GM23338 (cell line): ENCODE measurements around the gene HHATL.

Source experiments
- CREB1 ChIP-seq: fragments of 250-450 bp; sonication (Bioruptor Pico); IDR thresholded peaks from 2 replicates; pipeline ENCODE4 v1.5.0; 2020; ENCODE audit warnings: low read depth, mild to moderate bottlenecking, moderate library complexity
- EZH2 ChIP-seq: fragments of 200-600 bp; sonication (generic); IDR thresholded peaks from one replicate; pipeline ENCODE4 v1.8.0; 2017; ENCODE audit warnings: antibody characterized with exemption, mild to moderate bottlenecking, low read depth; ENCODE audit not compliant: unreplicated experiment
- EZH2phosphoT487 ChIP-seq: fragments of 200-600 bp; sonication (generic); IDR thresholded peaks from one replicate; pipeline ENCODE4 v1.8.1; 2018; ENCODE audit warnings: antibody characterized with exemption; ENCODE audit not compliant: unreplicated experiment
- JUNB ChIP-seq: IDR thresholded peaks from one replicate; pipeline ENCODE4 v1.6.1; 2016; ENCODE audit warnings: antibody characterized with exemption; ENCODE audit not compliant: unreplicated experiment
- POLR2AphosphoS5 ChIP-seq: IDR thresholded peaks from 2 replicates; pipeline ENCODE4 v1.6.1; 2016; ENCODE audit warnings: antibody characterized with exemption, low read depth
- STAT1 ChIP-seq: IDR thresholded peaks from one replicate; pipeline ENCODE4 v1.6.1; 2016; ENCODE audit warnings: antibody characterized with exemption; ENCODE audit not compliant: unreplicated experiment
- TF ChIP-seq, protein P1 (sequence below), 2 experiments: fragments of 200-600 bp in 1 of 2; sonication (generic) in 1 of 2; conservative IDR thresholded peaks; 2 replicates each; pipeline versions ENCODE4 v1.5.1 to v1.6.1; 2016 to 2017; ENCODE audit warnings: antibody characterized with exemption in 2 of 2, low read depth in 2 of 2, mild to moderate bottlenecking in 2 of 2, moderate library complexity in 1 of 2
- TF ChIP-seq, protein P2 (sequence below): IDR thresholded peaks from one replicate; pipeline ENCODE4 v1.6.1; 2018; ENCODE audit warnings: antibody characterized with exemption; ENCODE audit not compliant: unreplicated experiment

DNA sequence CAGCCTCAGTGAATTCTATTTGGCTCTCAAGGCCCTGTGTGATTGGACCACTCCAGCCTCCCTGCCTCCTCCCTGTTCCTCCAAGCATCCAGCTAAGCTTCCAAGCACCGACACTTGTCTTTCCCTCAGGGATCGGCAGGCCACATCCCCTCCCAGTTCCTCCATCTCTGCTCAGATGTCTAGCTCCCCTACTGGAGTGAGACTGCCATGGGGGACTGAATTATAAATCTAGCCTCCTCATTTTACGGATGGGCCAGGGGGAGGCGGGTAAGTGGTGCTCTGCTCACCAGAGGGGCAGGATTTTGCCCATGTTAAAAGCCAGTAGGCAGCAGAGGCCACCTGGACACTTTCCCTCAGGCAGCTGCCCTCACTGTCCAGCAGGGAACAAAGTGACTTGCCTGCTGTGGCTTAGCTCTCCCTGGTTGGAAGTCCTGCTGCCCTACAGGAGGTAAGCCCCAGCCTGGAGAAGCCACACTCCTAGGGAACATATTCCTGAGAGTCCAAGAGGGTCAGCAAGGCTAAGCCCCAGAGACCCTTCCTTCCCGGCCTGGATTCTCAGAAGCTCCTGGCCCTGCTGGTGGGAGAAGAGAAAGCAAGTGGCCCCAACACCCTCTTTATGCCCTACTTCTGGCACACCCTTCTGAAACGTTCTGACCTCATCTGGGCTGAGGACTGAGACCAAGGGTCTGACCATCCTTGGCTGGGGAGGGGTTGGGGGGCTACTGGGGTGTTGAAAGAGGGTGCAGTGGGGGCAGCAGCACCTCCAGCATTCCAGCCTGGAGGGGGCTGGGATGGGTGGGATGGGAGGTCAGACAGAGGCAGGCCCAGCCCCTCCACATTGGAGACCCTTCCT is 9.1 kb upstream of the HHATL start:
- TF ChIP-seq, protein P1, sequence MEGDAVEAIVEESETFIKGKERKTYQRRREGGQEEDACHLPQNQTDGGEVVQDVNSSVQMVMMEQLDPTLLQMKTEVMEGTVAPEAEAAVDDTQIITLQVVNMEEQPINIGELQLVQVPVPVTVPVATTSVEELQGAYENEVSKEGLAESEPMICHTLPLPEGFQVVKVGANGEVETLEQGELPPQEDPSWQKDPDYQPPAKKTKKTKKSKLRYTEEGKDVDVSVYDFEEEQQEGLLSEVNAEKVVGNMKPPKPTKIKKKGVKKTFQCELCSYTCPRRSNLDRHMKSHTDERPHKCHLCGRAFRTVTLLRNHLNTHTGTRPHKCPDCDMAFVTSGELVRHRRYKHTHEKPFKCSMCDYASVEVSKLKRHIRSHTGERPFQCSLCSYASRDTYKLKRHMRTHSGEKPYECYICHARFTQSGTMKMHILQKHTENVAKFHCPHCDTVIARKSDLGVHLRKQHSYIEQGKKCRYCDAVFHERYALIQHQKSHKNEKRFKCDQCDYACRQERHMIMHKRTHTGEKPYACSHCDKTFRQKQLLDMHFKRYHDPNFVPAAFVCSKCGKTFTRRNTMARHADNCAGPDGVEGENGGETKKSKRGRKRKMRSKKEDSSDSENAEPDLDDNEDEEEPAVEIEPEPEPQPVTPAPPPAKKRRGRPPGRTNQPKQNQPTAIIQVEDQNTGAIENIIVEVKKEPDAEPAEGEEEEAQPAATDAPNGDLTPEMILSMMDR (conservative IDR thresholded peaks at IDR 0.05; ENCODE audit: low read depth in 2 of 2), result peak; percentile 6 to 16; a peak in 2 of 4 replicates
- TF ChIP-seq JUNB, result no peak
- TF ChIP-seq POLR2AphosphoS5, result no peak
- TF ChIP-seq EZH2phosphoT487, result no peak
- TF ChIP-seq STAT1, result no peak
- TF ChIP-seq, protein P2, sequence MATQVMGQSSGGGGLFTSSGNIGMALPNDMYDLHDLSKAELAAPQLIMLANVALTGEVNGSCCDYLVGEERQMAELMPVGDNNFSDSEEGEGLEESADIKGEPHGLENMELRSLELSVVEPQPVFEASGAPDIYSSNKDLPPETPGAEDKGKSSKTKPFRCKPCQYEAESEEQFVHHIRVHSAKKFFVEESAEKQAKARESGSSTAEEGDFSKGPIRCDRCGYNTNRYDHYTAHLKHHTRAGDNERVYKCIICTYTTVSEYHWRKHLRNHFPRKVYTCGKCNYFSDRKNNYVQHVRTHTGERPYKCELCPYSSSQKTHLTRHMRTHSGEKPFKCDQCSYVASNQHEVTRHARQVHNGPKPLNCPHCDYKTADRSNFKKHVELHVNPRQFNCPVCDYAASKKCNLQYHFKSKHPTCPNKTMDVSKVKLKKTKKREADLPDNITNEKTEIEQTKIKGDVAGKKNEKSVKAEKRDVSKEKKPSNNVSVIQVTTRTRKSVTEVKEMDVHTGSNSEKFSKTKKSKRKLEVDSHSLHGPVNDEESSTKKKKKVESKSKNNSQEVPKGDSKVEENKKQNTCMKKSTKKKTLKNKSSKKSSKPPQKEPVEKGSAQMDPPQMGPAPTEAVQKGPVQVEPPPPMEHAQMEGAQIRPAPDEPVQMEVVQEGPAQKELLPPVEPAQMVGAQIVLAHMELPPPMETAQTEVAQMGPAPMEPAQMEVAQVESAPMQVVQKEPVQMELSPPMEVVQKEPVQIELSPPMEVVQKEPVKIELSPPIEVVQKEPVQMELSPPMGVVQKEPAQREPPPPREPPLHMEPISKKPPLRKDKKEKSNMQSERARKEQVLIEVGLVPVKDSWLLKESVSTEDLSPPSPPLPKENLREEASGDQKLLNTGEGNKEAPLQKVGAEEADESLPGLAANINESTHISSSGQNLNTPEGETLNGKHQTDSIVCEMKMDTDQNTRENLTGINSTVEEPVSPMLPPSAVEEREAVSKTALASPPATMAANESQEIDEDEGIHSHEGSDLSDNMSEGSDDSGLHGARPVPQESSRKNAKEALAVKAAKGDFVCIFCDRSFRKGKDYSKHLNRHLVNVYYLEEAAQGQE, result no peak
- TF ChIP-seq EZH2, result no peak
- no peak for TF ChIP-seq CREB1 (CRISPR knock-in tag)
